ENCODE results near the gene DPYSL3.

DNA sequence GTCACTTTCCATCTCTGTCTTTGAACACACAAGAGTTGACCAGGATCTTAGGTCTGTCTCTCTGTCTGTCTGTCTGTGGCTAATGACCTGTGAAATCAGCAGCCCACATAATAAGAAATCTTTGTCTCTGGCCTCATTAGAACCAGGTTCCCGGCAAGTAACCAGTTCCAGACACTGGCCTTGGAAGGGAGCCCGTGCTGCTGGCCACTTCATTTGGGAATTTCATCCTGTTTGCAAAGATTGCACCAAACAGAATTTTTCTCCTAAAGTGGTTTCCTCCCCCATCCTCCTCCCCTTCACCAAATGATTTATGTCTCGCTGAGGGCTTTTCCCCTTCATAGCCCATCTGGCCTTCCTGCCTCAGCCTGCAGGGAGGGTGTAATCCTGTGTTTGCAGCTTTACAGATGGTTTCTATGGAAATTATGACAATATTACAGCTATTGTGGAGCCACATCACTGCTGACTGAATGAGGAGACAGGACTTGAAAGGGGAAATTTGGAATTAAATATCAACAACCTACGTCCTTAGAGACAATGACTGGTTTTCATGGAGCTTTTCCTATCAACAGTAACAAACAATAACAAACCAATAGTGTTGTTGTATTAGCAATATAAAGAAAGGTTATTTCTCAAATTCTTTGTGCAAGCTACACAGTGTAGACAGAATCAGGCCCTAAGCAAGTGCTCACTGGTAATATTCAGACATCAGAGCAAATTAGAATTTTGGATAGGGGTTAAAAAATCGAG, 25.7 kb downstream of the DPYSL3 start:
- no peak for TF ChIP-seq NFRKB (IDR thresholded peaks at IDR 0.05)
- TF ChIP-seq BHLHE40 (IDR thresholded peaks at IDR 0.05; ENCODE audit: borderline replicate concordance): no peak
- no peak for TF ChIP-seq ELF4 (IDR thresholded peaks at IDR 0.05)
- TF ChIP-seq TARDBP (IDR thresholded peaks at IDR 0.05): no peak
- no peak for TF ChIP-seq FOXA1 (IDR thresholded peaks at IDR 0.05)
- TF ChIP-seq FOXK2 (IDR thresholded peaks at IDR 0.05): no peak
- TF ChIP-seq ARNT (IDR thresholded peaks at IDR 0.05): no peak
- no peak for TF ChIP-seq SP1 (IDR thresholded peaks at IDR 0.05)
- no peak for TF ChIP-seq SUZ12 (IDR thresholded peaks at IDR 0.05)
- TF ChIP-seq FOXM1 (IDR thresholded peaks at IDR 0.05; ENCODE audit: borderline replicate concordance): no peak
- no peak for TF ChIP-seq LEF1 (IDR thresholded peaks at IDR 0.05; ENCODE audit: borderline replicate concordance)
- TF ChIP-seq, protein P1, sequence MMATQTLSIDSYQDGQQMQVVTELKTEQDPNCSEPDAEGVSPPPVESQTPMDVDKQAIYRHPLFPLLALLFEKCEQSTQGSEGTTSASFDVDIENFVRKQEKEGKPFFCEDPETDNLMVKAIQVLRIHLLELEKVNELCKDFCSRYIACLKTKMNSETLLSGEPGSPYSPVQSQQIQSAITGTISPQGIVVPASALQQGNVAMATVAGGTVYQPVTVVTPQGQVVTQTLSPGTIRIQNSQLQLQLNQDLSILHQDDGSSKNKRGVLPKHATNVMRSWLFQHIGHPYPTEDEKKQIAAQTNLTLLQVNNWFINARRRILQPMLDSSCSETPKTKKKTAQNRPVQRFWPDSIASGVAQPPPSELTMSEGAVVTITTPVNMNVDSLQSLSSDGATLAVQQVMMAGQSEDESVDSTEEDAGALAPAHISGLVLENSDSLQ (IDR thresholded peaks at IDR 0.05): no peak
